LNCaP clone FGC (cell line): ENCODE results near the gene ASCL2.

ENCODE experiments used
- DNase-seq: peaks from one replicate; pipeline ENCODE4 v3.0.0-alpha.2; 2011; ENCODE audit warnings: low read depth
- H3K4me3 ChIP-seq: 2 replicates; pipeline ENCODE4 v1.5.1; 2011; ENCODE audit warnings: mild to moderate bottlenecking, low read depth, low read length, control low read depth
- TF ChIP-seq, protein P1 (sequence below): IDR thresholded peaks from 2 replicates; pipeline ENCODE4 v1.5.1; 2012; ENCODE audit warnings: mild to moderate bottlenecking; ENCODE audit not compliant: control insufficient read depth, insufficient read depth; ENCODE audit errors: extremely low read depth

ASCL2 gene, protein sequence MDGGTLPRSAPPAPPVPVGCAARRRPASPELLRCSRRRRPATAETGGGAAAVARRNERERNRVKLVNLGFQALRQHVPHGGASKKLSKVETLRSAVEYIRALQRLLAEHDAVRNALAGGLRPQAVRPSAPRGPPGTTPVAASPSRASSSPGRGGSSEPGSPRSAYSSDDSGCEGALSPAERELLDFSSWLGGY

DNA sequence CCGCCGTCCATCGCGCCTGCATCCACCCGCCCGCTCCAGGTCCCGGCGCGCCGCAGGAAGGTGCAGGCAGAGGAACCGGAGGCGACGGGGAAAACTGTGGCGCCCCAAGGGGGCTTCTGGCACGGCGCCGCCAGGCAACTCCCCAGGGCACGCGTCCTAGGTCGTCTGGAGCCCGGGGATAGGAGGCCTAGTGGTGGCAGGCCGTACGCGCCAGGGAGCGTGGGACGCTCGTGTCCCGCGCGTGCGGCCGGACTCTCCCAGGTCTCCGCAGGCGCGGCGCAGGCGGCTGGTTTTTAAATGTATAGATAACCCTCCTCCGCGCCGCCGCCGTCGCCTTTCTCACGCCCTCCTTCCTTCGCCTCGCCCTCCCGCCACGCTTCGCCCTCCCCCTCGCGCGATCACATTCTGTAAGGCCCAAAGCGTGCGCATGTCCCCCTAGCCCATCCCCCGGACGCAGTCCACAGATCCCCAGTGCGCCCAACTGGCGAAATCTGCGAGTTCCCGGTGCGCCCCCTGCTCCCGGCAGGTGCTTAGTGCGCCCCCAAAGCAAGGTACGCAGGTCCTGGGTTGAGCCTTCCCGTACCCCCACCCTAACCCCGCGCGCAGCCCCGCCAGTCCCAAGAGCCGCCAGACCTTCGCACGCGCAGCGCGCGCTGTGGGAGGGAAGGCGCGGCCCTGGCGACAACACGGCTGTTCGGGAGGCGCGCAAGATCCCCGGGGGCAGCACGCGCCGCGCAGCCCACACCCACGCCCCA, at the start of gene ASCL2:
ASCL2 (minus strand) TSS at position 267 of the 755 bp plus-strand sequence; CDS start at position 11, 256 bp downstream.
- no peak within 1 kb of the TSS for H3K4me3 ChIP-seq
- no peak for DNase-seq
- TF ChIP-seq, protein P1, sequence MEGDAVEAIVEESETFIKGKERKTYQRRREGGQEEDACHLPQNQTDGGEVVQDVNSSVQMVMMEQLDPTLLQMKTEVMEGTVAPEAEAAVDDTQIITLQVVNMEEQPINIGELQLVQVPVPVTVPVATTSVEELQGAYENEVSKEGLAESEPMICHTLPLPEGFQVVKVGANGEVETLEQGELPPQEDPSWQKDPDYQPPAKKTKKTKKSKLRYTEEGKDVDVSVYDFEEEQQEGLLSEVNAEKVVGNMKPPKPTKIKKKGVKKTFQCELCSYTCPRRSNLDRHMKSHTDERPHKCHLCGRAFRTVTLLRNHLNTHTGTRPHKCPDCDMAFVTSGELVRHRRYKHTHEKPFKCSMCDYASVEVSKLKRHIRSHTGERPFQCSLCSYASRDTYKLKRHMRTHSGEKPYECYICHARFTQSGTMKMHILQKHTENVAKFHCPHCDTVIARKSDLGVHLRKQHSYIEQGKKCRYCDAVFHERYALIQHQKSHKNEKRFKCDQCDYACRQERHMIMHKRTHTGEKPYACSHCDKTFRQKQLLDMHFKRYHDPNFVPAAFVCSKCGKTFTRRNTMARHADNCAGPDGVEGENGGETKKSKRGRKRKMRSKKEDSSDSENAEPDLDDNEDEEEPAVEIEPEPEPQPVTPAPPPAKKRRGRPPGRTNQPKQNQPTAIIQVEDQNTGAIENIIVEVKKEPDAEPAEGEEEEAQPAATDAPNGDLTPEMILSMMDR: no peak

DNA sequence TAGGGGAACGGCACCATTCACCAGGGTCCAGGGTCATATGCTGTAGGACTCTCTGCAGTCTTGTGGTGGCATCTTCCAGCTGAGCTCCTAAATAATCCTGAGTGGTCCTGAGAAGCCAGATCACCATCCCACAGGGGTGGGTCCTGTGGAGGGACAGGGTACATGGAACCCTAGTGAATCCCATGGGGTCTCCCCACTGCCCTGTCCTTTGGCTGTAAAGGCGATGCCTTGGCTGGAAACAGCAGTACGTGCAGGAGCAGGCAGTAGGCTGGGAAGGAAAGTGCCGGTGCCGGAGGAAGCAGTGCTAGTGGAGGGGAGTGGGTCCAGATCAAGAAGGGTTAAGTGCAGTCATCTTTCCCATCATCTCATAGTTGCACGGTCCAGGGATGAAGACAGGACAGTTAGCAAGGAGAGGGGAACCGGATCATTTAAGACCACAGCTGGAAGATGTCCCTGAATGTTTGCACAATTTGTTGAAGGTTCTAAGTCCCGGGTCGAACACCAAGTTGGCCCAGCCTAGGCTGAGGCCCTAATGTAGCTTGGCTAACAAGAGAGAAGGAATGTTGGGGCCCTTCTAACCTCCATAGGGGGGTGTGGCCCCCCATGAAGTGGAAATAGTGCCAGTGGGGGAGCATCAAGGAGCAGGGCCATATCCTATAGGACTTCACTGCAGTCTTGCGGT, 49.5 kb upstream of the ASCL2 start:
- H3K4me3 ChIP-seq: no peak overlapping the region
- DNase-seq: no peak
- TF ChIP-seq, protein P1: no peak

DNA sequence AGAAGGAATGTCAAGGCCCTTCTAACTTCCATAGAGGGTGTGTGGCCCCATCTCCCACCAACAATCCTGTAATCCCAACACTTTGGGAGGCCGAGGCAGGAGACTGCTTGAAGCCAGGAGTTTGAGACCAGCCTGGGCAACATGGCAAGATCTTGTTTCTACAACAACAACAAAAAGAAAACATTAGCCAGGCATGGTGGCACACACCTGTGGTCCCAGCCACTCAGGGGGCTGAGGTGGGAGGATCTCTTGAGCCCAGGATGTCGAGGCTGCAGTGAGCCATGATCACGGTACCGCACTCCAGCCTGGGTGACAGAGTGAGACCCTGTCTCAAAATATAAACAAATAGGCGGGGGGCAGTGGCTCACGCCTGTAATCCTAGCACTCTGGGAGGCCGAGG, 48.3 kb upstream of the ASCL2 start:
- no peak for DNase-seq
- H3K4me3 ChIP-seq: no peak overlapping the region
- TF ChIP-seq, protein P1: no peak

DNA sequence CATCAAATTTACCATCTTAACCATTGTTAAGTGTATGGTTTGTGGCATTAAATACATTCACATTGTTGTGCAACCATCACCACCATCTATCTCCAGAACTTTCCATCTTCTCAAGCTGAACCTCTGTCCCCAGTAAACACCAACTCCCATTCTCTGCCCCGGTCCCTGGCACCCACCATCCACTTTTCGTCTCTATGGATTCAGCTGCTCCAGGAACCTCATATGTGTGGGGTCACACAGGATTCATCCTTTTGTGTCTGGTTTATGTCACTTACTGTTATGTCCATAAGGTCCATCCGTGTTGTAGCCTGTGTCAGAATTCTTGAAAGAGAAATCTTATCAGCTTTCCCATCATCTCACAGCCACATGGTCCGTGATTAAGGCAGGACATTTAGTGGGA, 47.7 kb upstream of the ASCL2 start:
- TF ChIP-seq, protein P1: no peak
- no peak for DNase-seq
- no peak overlapping the region for H3K4me3 ChIP-seq

DNA sequence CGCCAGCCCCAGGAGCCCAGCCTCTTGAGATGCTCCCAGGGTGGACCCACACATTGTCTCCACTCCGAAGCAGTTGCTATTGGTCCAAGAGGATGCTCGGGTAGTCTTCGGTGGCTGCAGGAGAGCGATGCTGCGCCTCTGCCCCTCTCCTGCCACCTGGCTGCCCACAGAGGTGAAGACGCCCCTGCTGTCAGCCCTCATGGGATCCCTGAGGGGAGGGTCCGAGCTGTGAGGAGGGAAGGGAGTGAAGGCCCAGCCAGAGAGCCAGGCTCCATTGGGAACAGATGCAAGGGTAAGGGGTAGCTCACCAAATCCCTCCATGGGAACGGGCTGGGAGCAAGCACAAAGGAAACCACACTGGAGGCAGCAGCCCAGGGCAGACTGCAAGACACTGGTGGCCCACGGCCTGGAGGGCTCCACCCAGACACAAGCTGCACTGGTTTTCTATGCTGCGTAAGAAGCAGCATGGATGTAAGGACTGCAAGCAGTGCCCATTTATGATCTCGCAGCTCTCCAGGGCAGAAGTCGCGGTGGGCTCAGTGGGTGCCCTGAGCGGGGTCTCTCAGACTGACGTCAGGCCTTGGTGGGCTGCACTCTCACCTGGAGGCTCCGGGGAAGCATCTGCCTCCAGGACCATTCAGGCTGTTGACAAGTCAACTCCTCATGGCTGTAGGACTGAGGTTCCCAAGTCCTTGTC, 47.1 kb upstream of the ASCL2 start:
- H3K4me3 ChIP-seq: no peak overlapping the region
- TF ChIP-seq, protein P1: no peak
- DNase-seq: no peak

DNA sequence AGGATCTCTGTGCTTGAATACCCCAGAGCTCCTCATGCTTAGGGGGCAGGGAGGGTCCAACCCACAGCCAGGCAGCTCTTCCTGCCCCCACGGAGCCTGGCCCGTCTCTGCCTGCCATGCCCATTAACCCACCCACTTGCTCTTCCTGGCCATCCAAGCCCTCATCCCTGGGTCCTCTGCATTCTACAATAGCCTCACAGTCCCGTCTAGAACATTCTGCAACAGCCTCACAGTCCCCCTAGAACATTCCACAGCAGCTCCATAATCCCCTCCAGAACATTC, 46.5 kb upstream of the ASCL2 start:
- TF ChIP-seq, protein P1: no peak
- no peak for DNase-seq
- no peak overlapping the region for H3K4me3 ChIP-seq
